GM12878 (cell line): Measurements from ENCODE around the gene GYG2. TPM values are rescaled to one million over a fixed set of nuclear protein-coding genes. Genes with fewer than 3 reads are reported as not detected.
A peak's percentile ranks its signal among the peaks of the same experiment; 100 is the strongest.

Source experiments
- ATAC-seq: fragments of 200-7000 bp; cut with Tn5 transposase; 3 replicates; pipeline ENCODE4 v1.9.1; 2020; ENCODE audit warnings: mild to moderate bottlenecking, moderate library complexity
- BruUV-seq: library from RNA; stranded (reverse); fragments of 400-500 nt; replicated peaks from 2 replicates; lab custom pipeline; 2021; lab: Mats Ljungman, UMichigan
- CTCF ChIA-PET: fragments of 300-600 bp; sonication (Branson Sonifier 250); formaldehyde crosslinking; extraction: SDS; loops from one replicate; lab custom pipeline; 2021; ENCODE audit warnings: inconsistent platforms; lab: Yijun Ruan, JAX
- POLR2A ChIA-PET: fragments of 350-600 bp; formaldehyde crosslinking; extraction: SDS; loops from one replicate; lab custom pipeline; 2021; ENCODE audit warnings: inconsistent platforms; lab: Charles Lee
- RAD21 ChIA-PET: fragments of 300-600 bp; sonication (Branson Sonifier 250); formaldehyde crosslinking; loops from one replicate; lab custom pipeline; 2023; ENCODE audit warnings: antibody characterized with exemption; ENCODE audit not compliant: unreplicated experiment; lab: Charles Lee
- SMC1A ChIA-PET: fragments of 300-600 bp; sonication (Branson Sonifier 250); formaldehyde crosslinking; loops from one replicate; lab custom pipeline; 2023; ENCODE audit not compliant: unreplicated experiment, uncharacterized antibody; lab: Charles Lee
- DNase-seq: peaks from one replicate; pipeline ENCODE4 v3.0.0-alpha.2; 2011; ENCODE audit warnings: low read depth, low spot score
- FAIRE-seq: peaks from 3 replicates; lab custom pipeline; 2011; peaks lifted over from hg19 to GRCh38; lab: Jason Lieb, UNC
- H2AFZ ChIP-seq: 2 replicates; pipeline ENCODE4 v1.6.0; 2011; ENCODE audit warnings: low read depth, low read length, control low read depth; ENCODE audit not compliant: control insufficient read depth
- H3K27ac ChIP-seq: 2 replicates; pipeline ENCODE4 v1.5.1; 2011; ENCODE audit warnings: control low read depth; ENCODE audit not compliant: control insufficient read depth, insufficient read depth
- H3K27me3 ChIP-seq, 2 experiments: replicated peaks in 1 of 2; 2 replicates each; pipeline versions ENCODE4 v1.6.0 to v1.6.1; 2011; ENCODE audit warnings: low read length in 1 of 2; ENCODE audit not compliant: control insufficient read depth in 2 of 2, insufficient read depth in 2 of 2
- H3K36me3 ChIP-seq, 2 experiments: 2 replicates each; pipeline ENCODE4 v1.5.1; 2011; ENCODE audit warnings: low read length in 1 of 2; ENCODE audit not compliant: control insufficient read depth in 2 of 2, insufficient read depth in 2 of 2
- H3K4me1 ChIP-seq: 2 replicates; pipeline ENCODE4 v1.6.1; 2011; ENCODE audit warnings: mild to moderate bottlenecking, low read length, moderate library complexity, mixed read lengths; ENCODE audit not compliant: control insufficient read depth, insufficient read depth
- H3K4me2 ChIP-seq: 2 replicates; pipeline ENCODE4 v1.6.0; 2011; ENCODE audit warnings: control low read depth; ENCODE audit not compliant: control insufficient read depth, insufficient read depth
- H3K4me3 ChIP-seq: fragments of 200-600 bp; sonication (generic); 2 replicates; pipeline ENCODE4 v1.5.1; 2016
- H3K79me2 ChIP-seq: 2 replicates; pipeline ENCODE4 v1.6.0; 2011; ENCODE audit warnings: low read length; ENCODE audit not compliant: control insufficient read depth, insufficient read depth
- H3K9ac ChIP-seq: 2 replicates; pipeline ENCODE4 v1.8.0; 2011; ENCODE audit warnings: low read length, control low read depth, mixed read lengths; ENCODE audit not compliant: control insufficient read depth, insufficient read depth
- H3K9me3 ChIP-seq: replicated peaks from 3 replicates; pipeline ENCODE4 v1.5.1; 2011; ENCODE audit warnings: mild to moderate bottlenecking, low read length; ENCODE audit not compliant: control insufficient read depth, insufficient read depth
- H4K20me1 ChIP-seq: 2 replicates; pipeline ENCODE4 v1.6.0; 2011; ENCODE audit not compliant: control insufficient read depth, insufficient read depth
- BMI1 ChIP-seq: fragments of 450-650 bp; IDR thresholded peaks from 2 replicates; pipeline ENCODE4 v1.6.1; 2016; ENCODE audit warnings: mild to moderate bottlenecking, moderate library complexity, borderline replicate concordance
- FOS ChIP-seq: IDR thresholded peaks from 3 replicates; pipeline ENCODE4 v1.6.1; 2011; ENCODE audit warnings: borderline replicate concordance; ENCODE audit not compliant: insufficient read length; ENCODE audit errors: extremely low read depth
- PAX5 ChIP-seq: IDR thresholded peaks from 2 replicates; pipeline ENCODE4 v1.6.1; 2011; ENCODE audit warnings: low read depth, low read length, borderline replicate concordance
- RAD21 ChIP-seq: IDR thresholded peaks from 2 replicates; pipeline ENCODE4 v1.6.1; 2011; ENCODE audit warnings: mild to moderate bottlenecking, low read depth, low read length, moderate library complexity; ENCODE audit not compliant: insufficient read depth
- SMC3 ChIP-seq: IDR thresholded peaks from 2 replicates; pipeline ENCODE4 v1.6.1; 2011; ENCODE audit warnings: low read length, improper control_type of control experiment, borderline replicate concordance
- YBX1 ChIP-seq: fragments of 450-650 bp; IDR thresholded peaks from 2 replicates; pipeline ENCODE4 v1.6.1; 2016; ENCODE audit warnings: antibody characterized with exemption
- ZNF24 ChIP-seq: fragments of 450-650 bp; IDR thresholded peaks from 2 replicates; pipeline ENCODE4 v1.6.1; 2017; ENCODE audit warnings: antibody characterized with exemption, mild to moderate bottlenecking
- WGBS: methylation state at CpG from one replicate; pipeline ENCODE4 v1.1.6; 2016; ENCODE audit warnings: low lambda C conversion rate; ENCODE audit not compliant: insufficient replicate concordance, insufficient coverage; ENCODE audit errors: missing lambda C conversion rate; 5-methylcytosine and 5-hydroxymethylcytosine counted together
- in situ Hi-C: fragments of 300-500 bp; cut with MboI; formaldehyde crosslinking; loops from 9 replicates; pipeline ENCODE4 v1.14.3; 2018; ENCODE audit warnings: mixed read lengths
- intact Hi-C: fragments of 100-400 bp; cut with micrococcal nuclease; formaldehyde crosslinking; loops from one replicate; pipeline ENCODE4 v1.14.2; 2022; ENCODE audit not compliant: unreplicated experiment
- polyA plus RNA-seq, 11 experiments: library from polyadenylated mRNA; depleted of rRNA in 4 of 11; unstranded in 6 of 11; stranded (reverse) in 5 of 11; fragments of >200 nt; fragmentation: Nextera tagmentation in 4 of 11; fragmentation: Illumina TruSeq in 1 of 11; extraction: Ambion mirVana in 4 of 11; extraction: Trizol in 1 of 11; gene quantifications; 1 replicate in 1 of 11; 2 replicates in 10 of 11; pipeline versions ENCODE4 v1.2.1 to v1.2.3, GENCODE V29; 2011 to 2016; ENCODE audit warnings: inconsistent platforms in 2 of 11, missing spikeins in 2 of 11, low read depth in 1 of 11
- total RNA-seq, 4 experiments: library from RNA; depleted of rRNA in 3 of 4; stranded (reverse); fragments of >200 nt in 3 of 4; fragmentation: Illumina TruSeq in 1 of 4; extraction: Trizol in 1 of 4; gene quantifications; 2 replicates each; pipeline versions ENCODE4 v1.2.1 to v1.2.3, GENCODE V29; 2013 to 2021
- TF ChIP-seq, protein P1 (sequence below): IDR thresholded peaks from 2 replicates; pipeline ENCODE4 v1.6.1; 2012; ENCODE audit warnings: low read depth, low read length, improper control_type of control experiment
- TF ChIP-seq, protein P2 (sequence below), 3 experiments: IDR thresholded peaks in 2 of 3; conservative IDR thresholded peaks in 1 of 3; 2 replicates each; pipeline ENCODE4 v1.5.1; 2011; ENCODE audit warnings: low read depth in 3 of 3, low read length in 3 of 3, mild to moderate bottlenecking in 3 of 3, control low read depth in 2 of 3, moderate library complexity in 2 of 3, inconsistent platforms in 1 of 3, mixed read lengths in 1 of 3; ENCODE audit not compliant: control insufficient read depth in 2 of 3, insufficient read depth in 1 of 3; ENCODE audit errors: extremely low read depth in 1 of 3

Gene GYG2
- total and polyA plus RNA-seq, 10 of the 15 experiments (the other 5 are each of a cell fraction or from before 2014, with no cell fraction given): 0.05 TPM; not detected in 9

DNA sequence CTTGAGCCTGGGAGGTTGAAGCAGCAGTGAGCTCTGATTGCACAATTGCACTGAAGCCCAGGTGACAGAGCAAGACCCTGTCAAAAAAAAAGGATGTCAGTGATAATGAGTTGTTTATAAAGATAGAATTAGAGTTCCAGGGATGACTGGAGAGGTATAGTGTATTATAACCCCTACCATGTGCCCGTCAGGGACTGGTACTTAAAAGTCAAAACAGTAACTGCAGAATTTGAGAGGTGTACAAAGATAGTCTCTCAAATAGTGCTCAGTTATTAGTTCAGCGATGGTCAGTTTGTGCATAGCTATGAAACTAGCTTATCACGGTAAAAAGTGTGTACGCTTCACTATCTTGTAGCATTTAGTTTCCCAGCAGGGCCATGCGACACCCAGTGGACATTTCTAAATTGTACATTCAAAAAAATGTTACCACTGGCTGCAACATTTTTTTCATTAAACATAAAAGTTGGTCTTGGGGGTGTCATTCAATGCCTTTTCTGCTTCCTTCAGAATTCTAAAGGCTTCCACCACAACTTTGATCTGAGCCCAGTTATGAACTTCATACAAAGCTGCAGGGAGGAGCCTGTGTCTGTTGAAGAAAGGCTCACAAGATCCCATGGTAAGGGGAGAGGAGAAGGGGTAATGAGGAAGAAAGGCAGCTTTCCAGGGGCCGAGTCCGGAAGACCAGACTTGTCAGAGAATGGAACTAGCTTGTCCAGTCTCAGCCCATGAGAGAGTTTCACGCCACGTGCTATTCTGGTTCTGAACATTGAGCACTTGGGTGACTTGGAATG, 9.2 kb upstream of the GYG2 start:
- no peak for FAIRE-seq
- in situ Hi-C loops (loop anchor here (5.0 kb wide), 1 partner anchor 177 kb away; no protein-coding TSS in a partner anchor), intact Hi-C loops (loop anchor here (10.0 kb wide), 1 partner anchor 1175 kb away; no protein-coding TSS in a partner anchor)
- Histone ChIP-seq H3K4me1 (no peaks in the 10 kb centered on the region), H3K9me3 (no peaks in the 10 kb centered on the region), H2AFZ (no peak overlapping the region), H3K36me3 (no peaks in the 10 kb centered on the region), H3K79me2 (no peaks in the 10 kb centered on the region), H3K27me3 (no peaks in the 10 kb centered on the region; a peak in 1 of 4 replicates), H4K20me1 (no peaks in the 10 kb centered on the region), H3K4me3 (no peak overlapping the region), H3K27ac (no peak overlapping the region), H3K9ac (no peak overlapping the region), H3K4me2 (no peak overlapping the region)
- SMC1A ChIA-PET: interaction anchor here (1.8 kb wide), 1 partner anchor 38 kb away, joined by 5 read pairs; no protein-coding TSS in a partner anchor
- POLR2A ChIA-PET: no interaction called here
- RAD21 ChIA-PET: no interaction called here
- BruUV-seq: no TSS peak
- peak; percentile 56 for ATAC-seq
- no peak for DNase-seq
- 41% methylated on average over 9 of the region's 9 CpGs for WGBS
- TF ChIP-seq ZNF24 (no peak), RAD21 (peak; percentile 59), FOS (no peak), SMC3 (peak; percentile 34; the same call in 1 of the 2 replicates), BMI1 (no peak), YBX1 (no peak), PAX5 (no peak)
- TF ChIP-seq, protein P1, sequence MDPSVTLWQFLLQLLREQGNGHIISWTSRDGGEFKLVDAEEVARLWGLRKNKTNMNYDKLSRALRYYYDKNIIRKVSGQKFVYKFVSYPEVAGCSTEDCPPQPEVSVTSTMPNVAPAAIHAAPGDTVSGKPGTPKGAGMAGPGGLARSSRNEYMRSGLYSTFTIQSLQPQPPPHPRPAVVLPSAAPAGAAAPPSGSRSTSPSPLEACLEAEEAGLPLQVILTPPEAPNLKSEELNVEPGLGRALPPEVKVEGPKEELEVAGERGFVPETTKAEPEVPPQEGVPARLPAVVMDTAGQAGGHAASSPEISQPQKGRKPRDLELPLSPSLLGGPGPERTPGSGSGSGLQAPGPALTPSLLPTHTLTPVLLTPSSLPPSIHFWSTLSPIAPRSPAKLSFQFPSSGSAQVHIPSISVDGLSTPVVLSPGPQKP: no peak
- TF ChIP-seq, protein P2, sequence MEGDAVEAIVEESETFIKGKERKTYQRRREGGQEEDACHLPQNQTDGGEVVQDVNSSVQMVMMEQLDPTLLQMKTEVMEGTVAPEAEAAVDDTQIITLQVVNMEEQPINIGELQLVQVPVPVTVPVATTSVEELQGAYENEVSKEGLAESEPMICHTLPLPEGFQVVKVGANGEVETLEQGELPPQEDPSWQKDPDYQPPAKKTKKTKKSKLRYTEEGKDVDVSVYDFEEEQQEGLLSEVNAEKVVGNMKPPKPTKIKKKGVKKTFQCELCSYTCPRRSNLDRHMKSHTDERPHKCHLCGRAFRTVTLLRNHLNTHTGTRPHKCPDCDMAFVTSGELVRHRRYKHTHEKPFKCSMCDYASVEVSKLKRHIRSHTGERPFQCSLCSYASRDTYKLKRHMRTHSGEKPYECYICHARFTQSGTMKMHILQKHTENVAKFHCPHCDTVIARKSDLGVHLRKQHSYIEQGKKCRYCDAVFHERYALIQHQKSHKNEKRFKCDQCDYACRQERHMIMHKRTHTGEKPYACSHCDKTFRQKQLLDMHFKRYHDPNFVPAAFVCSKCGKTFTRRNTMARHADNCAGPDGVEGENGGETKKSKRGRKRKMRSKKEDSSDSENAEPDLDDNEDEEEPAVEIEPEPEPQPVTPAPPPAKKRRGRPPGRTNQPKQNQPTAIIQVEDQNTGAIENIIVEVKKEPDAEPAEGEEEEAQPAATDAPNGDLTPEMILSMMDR (IDR thresholded peaks at IDR 0.05 in 2 of 3, conservative IDR thresholded peaks at IDR 0.05 in 1 of 3; ENCODE audit: control insufficient read depth in 2 of 3, extremely low read depth in 1 of 3, insufficient read depth in 1 of 3, low read depth in 3 of 3, low read length in 3 of 3): peak; percentile 22 to 41 (median 38); a peak in 4 of 6 replicates
- CTCF ChIA-PET: interaction anchor here (1.0 to 2.8 kb wide), 4 partner anchors 9 to 37 kb away, joined by 3 to 10 read pairs (median 6); no protein-coding TSS in a partner anchor
